ENCODE results near the gene KCNJ6. TPM values are rescaled to one million over a fixed set of nuclear protein-coding genes. Genes with fewer than 3 reads are reported as not detected.

KCNJ6 gene
- total RNA-seq, 1 experiment from 2014 or later, result not detected

GRCh38 chr21:37695111-37695510, 221.1 kb downstream of the KCNJ6 start:
- ChIA-PET POLR2A (no interaction called here), RAD21 (ENCODE audit: low non-redundant PET in 1 of 2, low total read pairs in 2 of 2, uncharacterized antibody in 2 of 2, unreplicated experiment in 2 of 2) (no interaction called here), CTCF (no interaction called here)
- intact Hi-C loops (cut with micrococcal nuclease), result no loop called here
- H3K9me2 ChIP-seq (ENCODE audit: insufficient read depth), result no peaks in the 10 kb centered on the region
- DNase-seq (ENCODE audit: low read depth, low spot score) (no peak), ATAC-seq (no peak)
- no peak overlapping the region for H3K4me3 ChIP-seq (replicated peaks in 1 of 2; ENCODE audit: low read depth in 1 of 2, low read length in 2 of 2)
- BruUV-seq (replicated peaks), result no TSS peak
- TF ChIP-seq FOSL1 (IDR thresholded peaks at IDR 0.05; ENCODE audit: low read depth), result no peak
- TF ChIP-seq CEBPB (IDR thresholded peaks at IDR 0.05; ENCODE audit: low read depth), result no peak
- no peak for TF ChIP-seq SP1 (IDR thresholded peaks at IDR 0.05; ENCODE audit: low read depth)
- TF ChIP-seq, protein P1, sequence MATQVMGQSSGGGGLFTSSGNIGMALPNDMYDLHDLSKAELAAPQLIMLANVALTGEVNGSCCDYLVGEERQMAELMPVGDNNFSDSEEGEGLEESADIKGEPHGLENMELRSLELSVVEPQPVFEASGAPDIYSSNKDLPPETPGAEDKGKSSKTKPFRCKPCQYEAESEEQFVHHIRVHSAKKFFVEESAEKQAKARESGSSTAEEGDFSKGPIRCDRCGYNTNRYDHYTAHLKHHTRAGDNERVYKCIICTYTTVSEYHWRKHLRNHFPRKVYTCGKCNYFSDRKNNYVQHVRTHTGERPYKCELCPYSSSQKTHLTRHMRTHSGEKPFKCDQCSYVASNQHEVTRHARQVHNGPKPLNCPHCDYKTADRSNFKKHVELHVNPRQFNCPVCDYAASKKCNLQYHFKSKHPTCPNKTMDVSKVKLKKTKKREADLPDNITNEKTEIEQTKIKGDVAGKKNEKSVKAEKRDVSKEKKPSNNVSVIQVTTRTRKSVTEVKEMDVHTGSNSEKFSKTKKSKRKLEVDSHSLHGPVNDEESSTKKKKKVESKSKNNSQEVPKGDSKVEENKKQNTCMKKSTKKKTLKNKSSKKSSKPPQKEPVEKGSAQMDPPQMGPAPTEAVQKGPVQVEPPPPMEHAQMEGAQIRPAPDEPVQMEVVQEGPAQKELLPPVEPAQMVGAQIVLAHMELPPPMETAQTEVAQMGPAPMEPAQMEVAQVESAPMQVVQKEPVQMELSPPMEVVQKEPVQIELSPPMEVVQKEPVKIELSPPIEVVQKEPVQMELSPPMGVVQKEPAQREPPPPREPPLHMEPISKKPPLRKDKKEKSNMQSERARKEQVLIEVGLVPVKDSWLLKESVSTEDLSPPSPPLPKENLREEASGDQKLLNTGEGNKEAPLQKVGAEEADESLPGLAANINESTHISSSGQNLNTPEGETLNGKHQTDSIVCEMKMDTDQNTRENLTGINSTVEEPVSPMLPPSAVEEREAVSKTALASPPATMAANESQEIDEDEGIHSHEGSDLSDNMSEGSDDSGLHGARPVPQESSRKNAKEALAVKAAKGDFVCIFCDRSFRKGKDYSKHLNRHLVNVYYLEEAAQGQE (IDR thresholded peaks at IDR 0.05; ENCODE audit: low read depth), result no peak
- TF ChIP-seq EZH2phosphoT487 (IDR thresholded peaks at IDR 0.05; ENCODE audit: borderline replicate concordance), result no peak
- TF ChIP-seq ZBTB33 (IDR thresholded peaks at IDR 0.05; ENCODE audit: extremely low read depth, insufficient replicate concordance, low read length), result no peak
- TF ChIP-seq SIN3A (IDR thresholded peaks at IDR 0.05; ENCODE audit: low read depth), result no peak
- peaks cover 24% of the 10 kb centered on the region; the same call in 1 of the 2 replicates for H3K27me3 ChIP-seq (ENCODE audit: insufficient read depth, low read length)
- no peak overlapping the region for H3K27ac ChIP-seq (ENCODE audit: low read depth, low read length)
- H3K4me1 ChIP-seq (ENCODE audit: control insufficient read depth in 1 of 2, insufficient read depth in 2 of 2, low read length in 2 of 2), result no peaks in the 10 kb centered on the region
- no peak overlapping the region for H2AFZ ChIP-seq (ENCODE audit: low read depth, low read length, poor library complexity, severe bottlenecking)
- H3K9ac ChIP-seq (ENCODE audit: low read length), result no peak overlapping the region
- H3K79me2 ChIP-seq (ENCODE audit: insufficient read depth, low read length), result no peaks in the 10 kb centered on the region
- H3K36me3 ChIP-seq (ENCODE audit: control insufficient read depth in 1 of 2, insufficient read depth in 2 of 2, low read length in 2 of 2), result no peaks in the 10 kb centered on the region
- H3K9me3 ChIP-seq (ENCODE audit: control insufficient read depth in 1 of 2, insufficient read depth in 1 of 2, low read depth in 1 of 2, low read length in 2 of 2), result no peaks in the 10 kb centered on the region
- no peak overlapping the region for H3K4me2 ChIP-seq (ENCODE audit: low read length)
- no peaks in the 10 kb centered on the region for H4K20me1 ChIP-seq (ENCODE audit: insufficient read depth)

Data from HCT116 (cell line).